KMS-11 (cell line): ENCODE results near the gene KIAA1755.

Experiments used
- H2AFZ ChIP-seq: fragments of 200-600 bp; sonication (generic); 2 replicates; pipeline ENCODE4 v1.6.1; 2016; ENCODE audit warnings: antibody characterized with exemption, mixed run types, low read depth
- H3K27ac ChIP-seq: fragments of 200-600 bp; sonication (generic); 2 replicates; pipeline ENCODE4 v1.6.1; 2016; ENCODE audit warnings: mild to moderate bottlenecking, mixed run types
- H3K27me3 ChIP-seq: fragments of 200-600 bp; sonication (generic); 2 replicates; pipeline ENCODE4 v1.6.1; 2017; ENCODE audit warnings: mild to moderate bottlenecking, low read depth, mixed run types, moderate library complexity; ENCODE audit not compliant: insufficient read depth
- H3K36me3 ChIP-seq: fragments of 200-600 bp; sonication (generic); 2 replicates; pipeline ENCODE4 v1.6.1; 2017; ENCODE audit warnings: mild to moderate bottlenecking, mixed run types; ENCODE audit not compliant: insufficient read depth
- H3K4me1 ChIP-seq: fragments of 200-600 bp; sonication (generic); 2 replicates; pipeline ENCODE4 v1.6.1; 2016; ENCODE audit warnings: mild to moderate bottlenecking, low read depth, mixed run types; ENCODE audit not compliant: poor library complexity, severe bottlenecking
- H3K4me2 ChIP-seq: fragments of 200-600 bp; sonication (generic); 2 replicates; pipeline ENCODE4 v1.7.0; 2016; ENCODE audit warnings: mild to moderate bottlenecking, mixed run types
- H3K4me3 ChIP-seq: fragments of 200-600 bp; sonication (generic); IDR thresholded peaks from 2 replicates; pipeline ENCODE4 v1.6.1; 2017; ENCODE audit warnings: low read depth, low read length, mixed read lengths; ENCODE audit not compliant: insufficient read depth
- H3K79me2 ChIP-seq: fragments of 200-600 bp; sonication (generic); 2 replicates; pipeline ENCODE4 v1.6.1; 2016; ENCODE audit warnings: low read depth, mixed run types; ENCODE audit not compliant: insufficient read depth
- H3K9ac ChIP-seq: fragments of 200-600 bp; sonication (generic); 2 replicates; pipeline ENCODE4 v1.6.1; 2016; ENCODE audit warnings: mild to moderate bottlenecking, mixed run types
- H4K20me1 ChIP-seq: fragments of 200-600 bp; sonication (generic); 2 replicates; pipeline ENCODE4 v1.6.1; 2016; ENCODE audit warnings: mild to moderate bottlenecking, mixed run types; ENCODE audit not compliant: insufficient read depth
- TF ChIP-seq, protein P1 (sequence below): fragments of 200-600 bp; sonication (generic); conservative IDR thresholded peaks from 2 replicates; pipeline ENCODE4 v1.6.1; 2017; ENCODE audit warnings: low read depth, mild to moderate bottlenecking, antibody characterized with exemption, low read length, moderate library complexity, mixed read lengths

The KIAA1755 gene

DNA sequence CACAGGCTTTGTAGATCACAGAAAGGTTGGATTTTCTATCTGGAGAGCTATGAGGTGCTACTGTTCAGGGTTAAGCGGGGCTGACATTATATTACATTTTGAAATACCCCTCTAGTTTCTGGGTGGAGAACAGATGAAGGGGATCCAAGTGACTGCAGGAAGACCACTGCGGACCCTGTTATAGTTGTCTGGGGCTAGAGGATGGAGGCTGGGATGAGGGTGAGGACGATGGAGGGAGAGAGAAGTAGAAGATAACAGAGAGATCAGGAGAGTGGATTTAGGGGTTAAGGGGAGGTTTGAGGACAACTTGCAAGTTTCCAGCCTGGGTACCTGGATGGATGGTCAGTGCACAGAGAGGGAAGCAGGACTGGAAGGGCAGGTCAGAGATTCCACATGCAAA, 52.0 kb downstream of the KIAA1755 start:
- no peak overlapping the region for H3K9ac ChIP-seq
- no peaks in the 10 kb centered on the region for H3K27me3 ChIP-seq
- H2AFZ ChIP-seq: no peak overlapping the region
- H3K4me1 ChIP-seq: no peaks in the 10 kb centered on the region
- H3K36me3 ChIP-seq: no peaks in the 10 kb centered on the region
- H3K4me3 ChIP-seq: no peak overlapping the region
- TF ChIP-seq, protein P1, sequence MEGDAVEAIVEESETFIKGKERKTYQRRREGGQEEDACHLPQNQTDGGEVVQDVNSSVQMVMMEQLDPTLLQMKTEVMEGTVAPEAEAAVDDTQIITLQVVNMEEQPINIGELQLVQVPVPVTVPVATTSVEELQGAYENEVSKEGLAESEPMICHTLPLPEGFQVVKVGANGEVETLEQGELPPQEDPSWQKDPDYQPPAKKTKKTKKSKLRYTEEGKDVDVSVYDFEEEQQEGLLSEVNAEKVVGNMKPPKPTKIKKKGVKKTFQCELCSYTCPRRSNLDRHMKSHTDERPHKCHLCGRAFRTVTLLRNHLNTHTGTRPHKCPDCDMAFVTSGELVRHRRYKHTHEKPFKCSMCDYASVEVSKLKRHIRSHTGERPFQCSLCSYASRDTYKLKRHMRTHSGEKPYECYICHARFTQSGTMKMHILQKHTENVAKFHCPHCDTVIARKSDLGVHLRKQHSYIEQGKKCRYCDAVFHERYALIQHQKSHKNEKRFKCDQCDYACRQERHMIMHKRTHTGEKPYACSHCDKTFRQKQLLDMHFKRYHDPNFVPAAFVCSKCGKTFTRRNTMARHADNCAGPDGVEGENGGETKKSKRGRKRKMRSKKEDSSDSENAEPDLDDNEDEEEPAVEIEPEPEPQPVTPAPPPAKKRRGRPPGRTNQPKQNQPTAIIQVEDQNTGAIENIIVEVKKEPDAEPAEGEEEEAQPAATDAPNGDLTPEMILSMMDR: no peak
- H3K4me2 ChIP-seq: no peak overlapping the region
- H3K79me2 ChIP-seq: no peaks in the 10 kb centered on the region
- no peaks in the 10 kb centered on the region for H4K20me1 ChIP-seq
- no peak overlapping the region for H3K27ac ChIP-seq

DNA sequence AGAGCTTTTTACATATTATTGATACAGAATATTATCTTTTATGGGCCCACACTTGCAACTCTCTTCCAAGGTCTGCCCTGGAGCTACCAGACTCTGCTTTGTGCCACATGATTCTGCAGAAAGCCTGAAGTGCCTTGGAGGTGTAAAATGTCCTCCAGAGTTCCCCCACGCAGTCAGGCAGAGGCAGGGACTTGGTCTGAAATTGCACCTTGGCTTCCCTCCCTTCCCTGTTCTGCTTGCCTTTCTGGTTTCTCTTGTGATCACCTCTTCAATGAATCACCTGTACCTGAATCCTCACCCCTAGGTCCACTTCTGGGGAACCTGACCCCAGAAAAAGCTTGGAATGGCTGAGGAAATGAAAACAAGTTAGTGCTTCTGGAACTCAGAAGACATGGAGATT, 52.4 kb downstream of the KIAA1755 start:
- Histone ChIP-seq H3K4me1 (no peaks in the 10 kb centered on the region), H4K20me1 (no peaks in the 10 kb centered on the region), H3K27ac (no peak overlapping the region), H3K9ac (no peak overlapping the region), H3K4me3 (no peak overlapping the region), H3K27me3 (no peaks in the 10 kb centered on the region), H3K36me3 (no peaks in the 10 kb centered on the region), H3K4me2 (no peak overlapping the region), H2AFZ (no peak overlapping the region), H3K79me2 (no peaks in the 10 kb centered on the region)
- TF ChIP-seq, protein P1: no peak

DNA sequence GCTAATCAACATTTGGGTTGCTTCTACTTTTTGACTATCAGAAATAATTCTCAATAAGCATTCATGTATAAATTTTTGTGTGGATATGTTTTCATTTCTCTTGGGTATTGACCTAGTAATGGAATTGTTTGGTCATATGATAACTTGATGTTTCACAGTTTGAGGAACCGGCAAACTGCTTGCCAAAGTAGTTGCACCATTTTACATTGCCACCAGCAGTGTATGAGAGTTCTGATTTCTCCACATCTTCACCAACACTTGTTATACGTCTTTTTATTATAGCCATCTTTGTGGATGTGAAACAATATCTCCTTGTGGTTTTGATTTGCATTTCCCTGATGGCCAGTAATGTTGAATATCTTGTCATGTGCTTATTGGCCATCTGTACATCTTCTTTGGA, 52.9 kb downstream of the KIAA1755 start:
- Histone ChIP-seq H2AFZ (no peak overlapping the region), H3K4me3 (no peak overlapping the region), H3K4me2 (no peak overlapping the region), H3K4me1 (no peaks in the 10 kb centered on the region), H3K79me2 (no peaks in the 10 kb centered on the region), H3K9ac (no peak overlapping the region), H3K36me3 (no peaks in the 10 kb centered on the region), H3K27me3 (no peaks in the 10 kb centered on the region), H4K20me1 (no peaks in the 10 kb centered on the region), H3K27ac (no peak overlapping the region)
- TF ChIP-seq, protein P1: no peak

DNA sequence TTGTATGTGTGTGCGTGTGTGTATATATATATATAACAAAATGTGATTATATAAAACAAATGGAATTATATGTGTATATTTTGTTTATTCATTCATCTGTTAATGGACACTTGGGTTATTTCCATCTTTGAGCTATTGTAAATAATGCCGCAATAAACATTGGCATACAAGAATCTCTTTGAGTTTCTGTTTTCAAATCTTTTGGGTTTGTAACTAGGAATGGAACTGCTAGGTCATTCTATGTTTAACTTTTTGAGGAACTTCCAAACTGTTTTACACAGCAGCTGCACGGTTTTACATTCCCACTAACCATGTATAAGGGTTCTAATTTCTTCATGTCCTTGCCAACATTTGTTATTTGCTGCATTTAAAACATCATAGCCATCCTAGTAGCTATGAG, 55.5 kb downstream of the KIAA1755 start:
- Histone ChIP-seq H3K79me2 (no peaks in the 10 kb centered on the region), H3K9ac (no peak overlapping the region), H3K4me1 (no peaks in the 10 kb centered on the region), H3K4me3 (no peak overlapping the region), H2AFZ (no peak overlapping the region), H3K27ac (no peak overlapping the region), H3K27me3 (no peaks in the 10 kb centered on the region), H4K20me1 (no peaks in the 10 kb centered on the region), H3K4me2 (no peak overlapping the region), H3K36me3 (no peaks in the 10 kb centered on the region)
- TF ChIP-seq, protein P1: no peak

DNA sequence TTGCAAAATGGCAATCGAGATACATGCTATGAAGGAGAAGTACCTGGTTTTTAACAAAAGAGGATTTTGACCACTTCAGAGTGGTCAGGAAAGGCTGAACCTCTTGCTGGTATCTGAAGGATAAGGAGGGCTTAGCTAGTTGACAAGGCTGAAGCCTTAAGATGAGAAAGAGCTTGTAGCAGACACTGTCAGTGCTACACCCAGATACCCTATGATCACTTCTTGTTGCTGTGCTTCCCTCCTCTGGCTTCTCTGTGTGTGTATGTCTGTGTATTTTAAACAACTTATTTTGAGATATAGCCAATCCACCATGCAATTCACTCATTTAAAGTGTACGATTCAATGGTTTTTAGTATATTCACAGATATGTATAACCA, 56.6 kb downstream of the KIAA1755 start:
- Histone ChIP-seq H4K20me1 (no peaks in the 10 kb centered on the region), H3K27me3 (no peaks in the 10 kb centered on the region), H2AFZ (no peak overlapping the region), H3K79me2 (no peaks in the 10 kb centered on the region), H3K4me1 (no peaks in the 10 kb centered on the region), H3K4me3 (no peak overlapping the region), H3K9ac (no peak overlapping the region), H3K27ac (no peak overlapping the region), H3K4me2 (no peak overlapping the region), H3K36me3 (no peaks in the 10 kb centered on the region)
- TF ChIP-seq, protein P1: no peak
